G401.6 (cell line): Measurements from ENCODE around the gene HOXA10.

Experiments used
- FAIRE-seq: peaks from 2 replicates; lab custom pipeline; 2012; peaks lifted over from hg19 to GRCh38; lab: Jason Lieb, UNC

Gene HOXA10

DNA sequence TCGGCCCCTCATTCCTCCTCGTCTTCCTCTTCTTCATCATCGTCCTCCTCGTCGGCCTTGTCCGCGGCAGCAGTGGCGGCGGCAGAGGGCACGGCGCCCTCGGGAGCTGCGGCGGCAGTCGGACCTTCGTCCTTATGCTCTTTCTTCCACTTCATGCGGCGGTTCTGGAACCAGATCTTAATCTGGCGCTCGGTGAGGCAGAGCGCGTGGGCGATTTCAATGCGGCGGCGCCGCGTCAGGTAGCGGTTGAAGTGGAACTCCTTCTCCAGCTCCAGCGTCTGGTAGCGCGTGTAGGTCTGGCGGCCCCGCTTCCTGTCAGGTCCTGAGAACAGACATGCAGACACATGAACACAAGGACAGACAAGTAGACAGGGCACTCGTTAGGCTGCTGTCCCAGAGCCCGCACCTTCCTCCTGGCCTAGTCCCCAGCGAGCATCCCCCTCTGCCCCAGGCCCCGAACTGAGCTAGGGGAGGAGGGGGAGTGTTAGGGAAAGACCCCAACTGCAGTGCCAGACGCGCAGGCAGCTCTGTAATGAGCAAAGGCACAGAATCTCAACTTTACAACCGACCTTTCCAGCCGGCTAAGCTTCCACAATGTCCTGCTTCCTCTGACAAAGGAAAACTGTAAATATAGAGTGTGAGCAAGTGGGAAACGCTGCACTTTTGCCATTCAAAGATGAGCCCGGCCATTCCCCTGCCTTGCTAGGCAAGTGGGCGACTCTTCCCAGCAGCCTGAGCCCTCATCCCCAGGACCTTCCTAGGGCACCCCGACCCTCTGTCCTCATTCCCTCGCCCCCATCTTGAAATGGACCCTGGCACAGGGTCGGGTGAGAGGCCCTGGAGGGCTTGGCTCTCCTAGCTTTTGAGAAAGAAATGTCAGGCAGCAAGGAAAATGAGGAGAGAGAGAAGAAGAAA, 19.0 kb downstream of the HOXA10 start:
- peak; percentile 27 for FAIRE-seq

DNA sequence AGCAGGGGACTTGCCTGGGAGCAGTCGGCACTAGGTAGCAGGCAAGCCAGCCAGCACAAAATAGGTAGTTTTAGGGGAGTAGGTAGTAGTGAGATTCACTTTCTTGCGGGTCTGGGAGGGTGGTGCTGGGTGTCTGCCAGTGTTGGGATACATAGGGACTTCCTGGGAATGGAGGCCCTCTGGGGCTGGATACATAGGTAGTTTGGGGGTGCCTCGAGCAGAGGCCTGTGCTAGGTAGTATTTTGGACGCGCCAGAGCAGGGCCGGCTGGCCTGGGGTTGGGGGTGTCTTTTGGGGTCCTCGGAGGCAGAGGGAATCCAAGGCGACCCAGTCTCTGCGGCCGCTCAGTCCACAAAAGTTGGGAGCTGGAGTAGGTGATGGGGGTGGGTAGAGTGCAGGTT, 19.8 kb downstream of the HOXA10 start:
- FAIRE-seq, result no peak

DNA sequence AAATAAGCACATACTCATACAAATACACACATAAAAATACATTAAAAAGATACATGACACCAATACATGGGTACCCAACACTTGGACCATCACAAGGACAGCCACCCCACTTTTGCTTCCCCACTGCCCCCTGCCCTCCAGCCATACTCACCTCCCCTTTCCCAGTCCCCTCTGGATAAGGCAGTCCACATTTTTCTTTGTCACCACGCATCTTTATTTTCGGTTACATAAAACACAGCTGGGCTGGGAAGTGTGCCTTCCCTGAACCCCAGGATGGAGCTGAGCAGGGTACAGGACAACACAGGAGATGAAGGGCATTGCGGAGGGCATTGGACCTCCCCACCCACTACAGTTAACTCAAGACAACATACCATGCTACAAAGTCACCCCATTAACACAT, 20.6 kb downstream of the HOXA10 start:
- no peak for FAIRE-seq

DNA sequence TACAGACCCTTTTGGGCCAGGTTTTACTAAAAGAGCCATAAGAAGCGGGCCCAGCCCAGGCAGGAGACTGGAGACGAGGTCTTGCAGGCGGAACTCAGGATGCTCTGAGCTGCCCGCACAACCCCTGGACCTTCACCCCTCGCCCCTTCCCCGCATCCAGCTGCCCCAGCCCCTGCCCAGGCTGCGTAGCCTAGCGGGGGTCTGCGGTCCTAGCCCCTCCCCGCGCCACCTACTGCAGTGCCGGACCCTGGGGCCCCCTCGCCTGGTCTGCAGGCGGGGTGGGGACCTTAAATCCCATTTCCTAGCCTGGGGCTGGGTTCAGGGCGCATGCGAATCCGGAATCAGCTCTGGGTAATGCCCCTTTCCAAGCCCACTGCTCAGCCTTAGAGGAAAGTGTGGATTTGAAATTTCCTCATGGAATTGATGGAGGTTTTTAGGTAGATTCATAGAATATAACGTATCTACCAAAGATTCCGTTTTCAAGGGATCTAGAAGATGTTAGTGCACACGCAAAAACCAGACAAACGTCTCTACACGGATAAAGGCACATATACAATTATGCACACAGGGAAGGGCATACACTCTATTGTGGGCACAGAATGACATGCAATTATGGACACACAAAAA, 21.2 kb downstream of the HOXA10 start:
- peak; percentile 49 for FAIRE-seq

DNA sequence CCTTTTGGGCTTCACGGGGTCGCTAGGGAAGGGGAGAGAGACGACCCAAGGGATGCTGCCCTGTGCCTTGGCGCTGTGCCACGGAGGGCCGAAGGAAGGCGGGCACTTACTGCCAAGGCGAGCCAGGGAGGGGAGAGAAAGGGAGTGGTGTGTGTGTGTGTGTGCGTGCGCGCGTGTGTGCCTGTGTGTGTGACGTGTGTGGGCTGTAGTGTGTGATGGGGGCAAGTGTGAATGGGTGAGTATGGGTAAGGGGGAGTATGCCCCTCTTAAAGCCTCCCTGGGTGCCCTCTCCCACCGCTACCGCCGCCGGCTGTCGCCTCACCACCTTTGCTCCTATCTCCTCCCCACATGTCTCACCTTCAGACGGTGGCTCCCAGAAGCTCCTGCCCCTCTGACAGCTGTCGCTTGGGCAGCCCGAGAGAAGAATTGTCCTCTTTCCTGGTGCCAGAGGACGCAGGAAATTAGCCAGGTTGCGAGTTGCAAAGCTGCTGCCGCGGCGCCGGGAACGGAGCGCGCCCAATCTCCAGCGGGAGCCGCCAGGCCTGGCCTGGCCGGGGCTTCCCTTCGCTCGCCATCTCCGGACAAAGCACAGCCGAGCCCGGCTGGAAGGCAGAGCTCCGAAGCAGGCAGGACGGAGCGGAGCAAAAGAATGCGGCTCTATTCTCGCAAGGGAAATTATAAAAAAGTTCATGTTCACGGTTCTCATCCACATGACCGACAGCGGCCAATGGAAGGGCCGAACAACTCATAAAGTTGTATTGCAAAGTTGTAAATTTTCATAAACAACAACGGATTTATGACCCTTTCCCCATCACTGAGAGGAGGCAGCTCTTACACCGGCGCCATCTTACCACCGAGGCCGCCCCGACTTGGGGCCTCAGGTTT, 21.9 kb downstream of the HOXA10 start, which contains the start of gene HOXA3:
Gene HOXA3 (minus strand): TSS at position 653 of the 885 bp plus-strand sequence. CDS start 41,943 bp downstream, outside the sequence.
- peak; percentile 98 for FAIRE-seq

DNA sequence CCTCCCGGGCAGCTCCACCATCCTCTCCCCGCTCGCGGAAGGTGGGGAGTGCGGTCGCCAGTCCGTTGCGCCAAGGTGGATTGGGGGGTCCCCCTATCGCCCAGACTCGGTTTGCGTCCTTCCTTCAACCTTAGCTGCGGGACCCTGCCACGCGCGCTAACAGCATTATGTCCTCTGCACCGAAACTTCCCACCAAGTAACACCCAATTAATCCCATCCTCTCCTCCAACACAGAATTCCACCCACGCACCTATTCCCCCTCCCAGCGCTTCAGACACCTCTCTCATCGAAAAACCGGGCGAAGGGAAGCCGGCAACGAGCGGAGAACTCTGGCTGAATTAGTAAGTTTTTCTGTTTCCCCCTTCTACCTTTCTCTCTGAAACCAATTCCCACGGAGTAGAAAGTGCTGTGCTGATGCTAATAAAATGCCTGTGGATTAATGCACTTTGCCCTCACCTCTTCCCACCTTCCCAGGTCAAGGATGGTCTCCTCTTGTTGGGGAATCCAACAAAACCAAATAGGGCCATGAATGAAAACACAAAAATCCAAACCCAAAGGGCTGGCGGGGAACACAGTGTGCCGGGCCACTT, 22.7 kb downstream of the HOXA10 start:
- no peak for FAIRE-seq

DNA sequence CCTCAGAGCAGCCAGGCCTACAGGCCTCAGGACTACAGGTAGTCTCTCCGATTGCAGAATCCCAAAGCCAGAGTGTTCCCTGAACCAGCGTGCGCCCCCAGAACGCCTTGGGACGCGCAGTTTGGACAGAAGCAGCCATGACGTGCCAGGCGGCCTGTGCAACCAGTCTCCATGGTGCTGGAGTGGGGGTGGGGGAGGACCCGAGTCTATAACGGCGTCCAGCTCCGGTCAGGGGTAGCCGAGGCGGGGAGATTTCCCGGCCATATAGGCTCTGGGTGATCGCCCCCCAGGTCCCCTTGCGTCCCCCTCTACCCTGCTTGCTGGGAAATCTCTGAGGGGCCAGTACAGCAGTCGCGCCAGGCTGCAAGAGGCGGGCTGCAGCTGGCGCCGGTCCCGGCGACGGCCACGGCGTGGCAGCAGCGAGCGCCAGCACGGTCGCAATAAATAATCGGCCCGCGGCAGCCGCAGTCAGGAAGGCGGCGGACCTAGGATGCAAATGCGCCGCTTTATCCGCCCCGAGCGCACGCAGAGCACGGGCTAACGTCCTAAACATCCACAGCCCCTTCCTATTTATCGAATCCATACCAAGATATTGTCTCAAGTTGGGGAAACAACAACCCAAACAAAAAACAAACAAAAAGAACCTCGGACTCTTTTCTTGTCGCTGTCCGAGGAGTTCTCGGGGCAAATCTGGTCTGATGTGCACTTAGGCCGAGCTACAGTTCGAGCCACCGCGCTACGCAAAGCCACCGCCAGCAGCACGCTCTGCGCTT, 23.4 kb downstream of the HOXA10 start:
- peak; percentile 80 for FAIRE-seq

DNA sequence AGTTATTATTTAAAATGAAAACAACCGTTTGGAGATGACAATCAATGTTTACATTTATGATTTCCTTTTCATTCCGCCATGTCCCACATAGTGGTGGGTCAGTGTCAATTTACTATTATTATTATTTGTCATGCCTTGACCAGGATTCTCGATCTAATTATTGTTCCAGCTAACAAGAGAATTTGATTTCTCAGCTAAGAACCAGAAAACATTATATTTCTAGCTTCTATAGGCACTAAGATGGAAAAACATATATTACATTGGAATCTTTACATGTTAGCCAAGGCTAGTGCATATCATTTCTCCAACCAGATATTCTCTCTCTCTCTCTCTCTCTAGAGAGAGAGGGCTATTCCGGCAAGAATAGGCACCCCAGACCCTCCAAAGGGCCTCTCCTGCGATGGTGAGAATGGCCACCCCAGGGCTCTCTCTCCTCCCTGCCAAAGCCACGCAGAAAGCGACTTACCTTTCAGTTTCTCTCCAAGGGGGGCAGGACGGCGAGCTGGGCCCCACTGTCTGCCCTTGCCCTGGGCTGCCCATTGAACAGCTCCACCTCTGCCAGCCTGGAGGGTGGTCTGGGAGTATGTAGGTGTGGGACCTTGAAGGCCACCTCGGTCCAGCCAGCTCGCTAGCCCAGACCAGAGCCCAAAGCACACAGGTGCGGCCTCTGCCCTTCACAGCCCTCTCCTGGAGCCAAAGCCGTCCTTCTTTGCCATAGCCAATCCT, 24.1 kb downstream of the HOXA10 start:
- no peak for FAIRE-seq

DNA sequence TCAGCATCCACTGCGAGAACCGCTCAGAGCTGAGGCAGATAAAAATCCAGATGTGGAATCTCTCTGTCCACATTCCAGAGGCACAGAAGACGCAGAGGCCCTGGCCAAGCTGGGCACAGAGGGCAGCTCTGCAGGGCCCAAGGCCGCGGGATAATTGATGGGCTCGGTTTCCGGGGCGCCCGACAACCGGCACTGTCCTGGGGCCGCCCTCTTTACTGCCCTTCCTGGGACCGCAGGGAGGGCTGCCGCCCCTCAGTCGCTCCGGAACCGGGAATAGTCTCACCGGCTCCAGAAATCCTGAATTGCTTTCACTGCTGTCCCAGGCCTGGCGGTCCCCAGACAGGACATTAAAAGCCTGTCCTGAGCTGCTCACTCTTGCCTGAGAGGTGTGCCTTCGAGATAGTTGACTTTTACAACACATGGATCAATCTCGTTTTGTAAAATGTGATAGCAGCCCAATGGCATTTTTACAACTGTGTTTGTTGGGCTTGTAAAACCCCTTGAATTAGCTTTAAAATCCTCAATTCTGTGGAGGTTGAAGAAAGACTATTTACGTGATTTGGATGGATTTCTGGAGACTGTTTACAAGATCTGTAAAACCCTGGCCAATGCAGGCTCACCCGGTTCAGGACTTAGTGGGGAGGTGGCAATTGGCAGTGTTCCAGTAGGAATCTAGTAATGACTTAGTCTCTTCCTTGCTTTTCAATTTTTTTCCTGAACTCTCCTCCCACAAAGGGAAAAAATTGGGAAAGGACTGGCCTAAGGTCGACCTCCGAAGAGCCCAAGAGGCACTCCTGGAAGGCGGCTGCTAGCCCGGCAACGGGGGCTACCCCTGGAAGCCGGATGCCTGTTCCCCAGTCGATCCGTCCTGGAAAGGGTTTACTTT, 25.1 kb downstream of the HOXA10 start:
- peak; percentile 71 for FAIRE-seq

DNA sequence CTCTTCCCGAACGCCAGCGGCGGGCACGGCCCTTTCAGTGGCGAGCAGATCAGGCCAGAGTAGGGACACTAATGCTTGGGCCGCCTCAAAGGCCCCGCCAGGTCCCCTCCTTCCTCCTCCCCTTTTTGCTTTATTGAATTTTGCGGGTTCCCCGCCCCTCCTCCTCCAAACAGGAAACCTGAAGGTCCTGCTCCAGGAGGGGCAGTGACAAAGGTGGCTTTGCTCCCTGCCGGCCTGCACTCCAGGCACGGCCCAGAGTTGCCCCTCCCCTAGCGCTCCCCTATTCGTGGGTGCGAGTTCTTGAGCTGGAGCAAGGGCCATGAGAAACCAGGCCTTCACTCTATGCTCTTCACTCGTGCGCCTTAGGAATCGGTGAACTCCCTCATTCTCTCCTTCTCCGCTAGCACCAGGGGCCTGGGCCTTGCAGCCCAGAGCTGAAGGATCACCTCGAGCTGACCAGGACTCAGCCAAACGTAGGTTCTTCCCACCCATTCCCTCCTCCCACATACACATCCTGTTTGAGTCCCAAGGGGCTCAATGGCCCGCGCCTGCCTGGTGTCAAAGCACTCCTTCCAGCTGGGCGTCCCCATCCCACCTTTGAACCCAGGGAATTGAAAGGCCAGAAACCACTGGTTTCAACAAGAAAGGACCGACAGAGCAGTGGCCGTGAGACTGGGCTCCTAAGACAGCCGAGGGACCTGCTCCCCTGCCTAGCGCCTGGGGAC, 25.9 kb downstream of the HOXA10 start:
- FAIRE-seq, result no peak

DNA sequence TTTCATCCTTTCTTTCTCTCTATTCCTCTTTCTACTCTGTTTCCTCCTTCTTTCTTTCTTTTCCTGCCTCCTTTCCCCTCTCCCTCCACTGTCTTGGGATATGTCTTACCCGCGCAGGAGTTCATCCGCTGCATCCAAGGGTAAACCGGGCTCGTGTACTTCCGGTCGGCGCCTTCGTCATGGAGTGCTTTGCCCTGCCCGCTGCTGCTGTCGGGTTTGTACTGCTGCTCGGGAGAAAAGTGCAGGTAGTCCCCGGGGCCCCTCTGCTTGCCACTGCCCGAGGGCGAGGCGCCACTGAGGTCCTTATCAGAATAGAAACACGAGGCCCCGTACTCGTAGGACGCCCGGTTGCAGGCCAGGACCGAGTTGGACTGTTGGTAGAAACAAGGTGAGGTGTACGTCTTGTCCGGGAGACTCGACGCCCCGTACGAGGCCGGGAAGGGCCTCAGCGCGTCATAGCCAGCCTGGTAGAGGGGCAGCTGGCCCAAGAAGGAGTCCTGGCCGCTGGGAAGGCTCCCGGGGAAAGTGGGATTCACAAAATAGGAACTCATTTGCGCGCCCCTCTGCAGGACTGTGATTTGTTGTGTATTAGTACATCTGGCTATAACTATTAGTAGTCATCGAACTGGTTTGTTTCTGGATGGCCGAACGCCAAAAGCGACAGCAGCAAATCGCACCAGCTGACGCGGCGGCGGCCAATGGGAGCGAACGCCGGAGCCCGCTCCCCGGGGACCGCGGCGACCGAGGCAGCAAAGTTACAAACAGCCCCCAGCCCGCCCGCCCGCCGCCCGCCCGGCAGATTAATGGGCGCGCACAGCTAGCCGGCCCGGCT, 26.7 kb downstream of the HOXA10 start, which contains the start of gene HOXA6:
Gene HOXA6 (minus strand): TSS at position 576 of the 832 bp plus-strand sequence. CDS start 25 bp downstream, at position 551.
- FAIRE-seq, result no peak

DNA sequence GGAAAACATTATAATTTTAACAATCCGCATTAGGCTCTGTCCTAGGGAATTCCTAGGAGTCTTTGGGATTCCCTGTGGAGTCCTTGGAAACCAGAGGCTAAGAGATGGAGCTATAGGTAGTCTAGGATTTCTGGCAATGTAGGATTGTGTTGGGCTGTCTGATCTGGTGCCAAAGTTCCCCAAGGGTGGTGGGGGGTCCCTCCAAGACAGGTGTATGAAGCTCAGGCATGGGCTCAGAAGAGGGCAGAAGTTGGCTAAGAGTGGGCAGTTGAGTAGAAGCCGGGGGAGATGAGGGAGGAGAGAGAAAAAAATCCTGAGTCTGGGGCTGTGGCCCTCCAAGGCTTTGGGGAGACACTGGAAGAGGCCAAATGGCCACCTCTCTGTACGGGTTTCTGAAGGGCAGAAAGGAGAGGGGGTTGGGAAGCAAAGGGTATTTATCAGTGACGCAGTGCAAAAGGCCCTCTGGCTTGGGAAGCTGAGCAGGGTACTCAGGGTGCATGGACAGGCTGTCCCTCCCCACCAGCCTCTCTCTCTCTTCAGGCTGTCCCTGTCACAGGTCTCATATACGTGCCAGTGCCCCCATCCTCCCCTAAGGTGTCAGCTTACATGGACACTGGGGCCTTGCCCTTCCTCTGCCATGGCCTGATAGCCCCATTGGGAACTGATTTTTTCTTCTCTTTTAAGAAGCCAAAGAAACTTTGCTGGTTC, 27.5 kb downstream of the HOXA10 start:
- no peak for FAIRE-seq

DNA sequence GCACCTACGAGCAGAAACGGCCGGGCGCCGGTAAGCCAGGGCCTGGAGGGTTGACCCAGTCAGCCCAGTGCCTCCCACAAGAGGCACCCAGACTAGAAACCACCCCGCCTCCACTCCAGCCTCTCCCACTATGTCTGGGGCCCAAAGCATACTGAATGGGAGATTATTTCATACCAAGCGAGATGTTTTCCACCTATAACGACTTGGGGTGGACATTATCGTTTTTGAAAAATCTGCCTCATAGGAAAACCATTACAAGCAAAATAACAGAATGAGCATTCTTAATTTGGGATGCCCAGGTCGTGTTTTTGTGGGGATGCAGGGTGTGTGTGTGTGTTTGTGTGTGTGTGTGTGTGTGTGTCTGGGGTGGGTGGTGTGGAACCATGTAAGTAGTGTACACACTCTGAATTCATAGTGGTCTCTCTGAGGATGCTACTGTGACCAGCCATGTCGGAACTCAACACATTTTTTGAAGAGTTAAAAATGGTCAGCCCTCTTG, 28.2 kb downstream of the HOXA10 start:
- FAIRE-seq, result no peak

DNA sequence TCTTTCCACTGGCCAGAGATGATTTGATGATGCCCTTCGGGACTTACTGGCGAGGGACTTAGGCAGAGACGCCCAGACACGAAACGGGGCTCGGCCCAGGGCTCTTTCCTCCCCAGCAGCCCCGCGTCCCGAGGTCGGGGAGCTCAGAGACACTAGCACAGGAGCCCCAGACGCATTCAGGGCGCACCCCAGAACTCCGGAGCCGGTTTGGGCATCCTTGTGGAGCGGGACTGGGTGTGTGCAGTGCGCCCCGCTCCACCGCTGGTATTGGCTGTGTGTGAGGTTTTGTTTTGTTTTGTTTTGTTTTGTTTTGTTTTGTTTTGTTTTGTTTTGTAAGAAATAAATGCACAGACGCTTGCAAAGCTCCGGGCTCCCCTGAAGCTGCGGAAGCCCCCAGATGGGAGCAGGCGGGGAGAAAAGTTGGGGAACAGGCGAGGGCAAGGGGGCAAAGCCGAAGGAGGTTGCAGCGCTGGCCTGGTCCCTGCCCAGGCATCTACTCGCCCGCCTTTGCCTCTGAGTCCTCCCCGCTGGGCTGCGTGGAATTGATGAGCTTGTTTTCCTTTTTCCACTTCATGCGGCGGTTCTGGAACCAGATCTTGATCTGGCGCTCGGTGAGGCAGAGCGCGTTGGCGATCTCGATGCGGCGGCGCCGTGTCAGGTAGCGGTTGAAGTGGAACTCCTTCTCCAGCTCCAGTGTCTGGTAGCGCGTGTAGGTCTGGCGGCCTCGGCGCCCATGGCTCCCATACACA, 28.8 kb downstream of the HOXA10 start:
- FAIRE-seq, result no peak

DNA sequence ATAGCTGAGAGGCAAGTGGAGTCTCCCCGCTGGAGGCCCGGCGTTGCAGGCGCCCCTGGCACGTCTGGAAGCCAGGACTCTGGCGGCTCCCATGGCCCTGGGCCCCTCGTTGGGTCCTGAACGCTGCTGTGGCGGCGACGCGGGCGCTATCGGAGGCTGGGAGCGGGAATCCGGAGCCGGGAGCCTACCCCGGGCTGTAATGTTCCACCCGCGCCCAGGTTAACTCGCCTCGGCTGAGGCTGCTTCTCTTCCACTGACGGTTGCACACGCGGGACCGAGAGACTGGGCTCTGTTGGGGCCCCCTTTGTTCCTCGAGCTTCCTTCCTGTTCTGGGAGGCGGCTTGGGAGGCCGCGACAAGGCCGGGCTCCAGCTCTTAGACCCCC, 29.3 kb downstream of the HOXA10 start:
- no peak for FAIRE-seq
